ENCODE measurements around the gene EPX. TPM values are rescaled to one million over a fixed set of nuclear protein-coding genes. Genes with fewer than 3 reads are reported as not detected.

The EPX gene
- total RNA-seq, 1 experiment from 2014 or later: not detected

DNA sequence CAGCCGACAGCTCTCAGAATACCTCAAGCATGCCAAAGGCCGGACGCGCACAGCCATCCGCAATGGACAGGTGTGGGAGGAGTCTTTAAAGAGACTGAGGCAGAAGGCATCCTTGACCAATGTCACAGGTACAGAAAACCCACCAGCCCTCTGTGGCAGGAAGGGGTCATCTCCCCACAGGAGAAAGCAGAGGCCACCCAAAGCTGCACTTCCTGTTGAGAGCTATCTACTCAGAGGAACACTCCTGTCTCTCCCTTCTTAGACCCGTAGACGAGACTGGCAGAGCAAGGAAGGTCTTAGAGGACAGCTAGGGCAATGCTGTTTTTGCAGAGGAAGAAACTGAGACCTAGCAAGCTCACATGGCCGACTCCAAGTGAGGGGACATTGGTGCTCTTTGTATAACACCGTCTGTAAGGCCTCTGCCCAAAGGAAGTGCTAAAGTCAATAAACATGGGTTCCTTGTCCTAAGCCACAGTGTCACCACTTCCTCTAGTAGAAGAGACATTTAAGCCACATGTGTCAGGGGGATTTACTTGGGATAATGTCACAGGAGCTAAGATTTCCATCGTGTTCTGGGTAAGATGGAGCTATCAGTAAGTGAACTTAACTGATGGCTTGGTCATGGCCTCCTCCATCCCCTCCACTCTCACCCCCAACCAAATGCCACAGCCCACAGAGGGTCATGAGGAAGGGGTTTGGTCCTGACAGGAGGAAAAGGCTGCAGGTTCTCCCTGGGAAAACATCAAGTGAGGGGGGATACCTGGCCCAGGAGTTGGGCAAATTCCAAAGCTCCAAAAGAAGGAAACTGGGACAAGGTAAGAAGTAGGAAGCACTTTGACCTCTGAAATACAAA is 55.2 kb downstream of the EPX start (continued):
- TF ChIP-seq, protein P1, sequence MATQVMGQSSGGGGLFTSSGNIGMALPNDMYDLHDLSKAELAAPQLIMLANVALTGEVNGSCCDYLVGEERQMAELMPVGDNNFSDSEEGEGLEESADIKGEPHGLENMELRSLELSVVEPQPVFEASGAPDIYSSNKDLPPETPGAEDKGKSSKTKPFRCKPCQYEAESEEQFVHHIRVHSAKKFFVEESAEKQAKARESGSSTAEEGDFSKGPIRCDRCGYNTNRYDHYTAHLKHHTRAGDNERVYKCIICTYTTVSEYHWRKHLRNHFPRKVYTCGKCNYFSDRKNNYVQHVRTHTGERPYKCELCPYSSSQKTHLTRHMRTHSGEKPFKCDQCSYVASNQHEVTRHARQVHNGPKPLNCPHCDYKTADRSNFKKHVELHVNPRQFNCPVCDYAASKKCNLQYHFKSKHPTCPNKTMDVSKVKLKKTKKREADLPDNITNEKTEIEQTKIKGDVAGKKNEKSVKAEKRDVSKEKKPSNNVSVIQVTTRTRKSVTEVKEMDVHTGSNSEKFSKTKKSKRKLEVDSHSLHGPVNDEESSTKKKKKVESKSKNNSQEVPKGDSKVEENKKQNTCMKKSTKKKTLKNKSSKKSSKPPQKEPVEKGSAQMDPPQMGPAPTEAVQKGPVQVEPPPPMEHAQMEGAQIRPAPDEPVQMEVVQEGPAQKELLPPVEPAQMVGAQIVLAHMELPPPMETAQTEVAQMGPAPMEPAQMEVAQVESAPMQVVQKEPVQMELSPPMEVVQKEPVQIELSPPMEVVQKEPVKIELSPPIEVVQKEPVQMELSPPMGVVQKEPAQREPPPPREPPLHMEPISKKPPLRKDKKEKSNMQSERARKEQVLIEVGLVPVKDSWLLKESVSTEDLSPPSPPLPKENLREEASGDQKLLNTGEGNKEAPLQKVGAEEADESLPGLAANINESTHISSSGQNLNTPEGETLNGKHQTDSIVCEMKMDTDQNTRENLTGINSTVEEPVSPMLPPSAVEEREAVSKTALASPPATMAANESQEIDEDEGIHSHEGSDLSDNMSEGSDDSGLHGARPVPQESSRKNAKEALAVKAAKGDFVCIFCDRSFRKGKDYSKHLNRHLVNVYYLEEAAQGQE (IDR thresholded peaks at IDR 0.05; ENCODE audit: low read depth): no peak
- TF ChIP-seq SRF (IDR thresholded peaks at IDR 0.05; ENCODE audit: low read depth) (no peak), FOSL1 (IDR thresholded peaks at IDR 0.05; ENCODE audit: low read depth) (no peak), EZH2 (IDR thresholded peaks at IDR 0.05) (no peak)

DNA sequence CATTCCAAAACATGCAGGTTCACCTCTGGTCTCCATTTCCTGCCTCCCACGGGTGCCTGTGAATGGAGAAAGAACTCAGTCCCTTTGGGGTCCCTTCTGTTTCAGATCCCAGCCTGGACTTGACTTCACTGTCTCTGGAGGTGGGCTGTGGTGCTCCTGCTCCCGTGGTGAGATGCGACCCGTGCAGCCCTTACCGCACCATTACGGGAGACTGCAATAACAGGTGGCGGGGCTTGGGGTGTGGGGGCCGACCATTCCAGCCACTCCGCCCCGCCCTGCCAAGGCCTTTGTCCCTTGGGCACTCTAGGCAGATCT is 56.4 kb downstream of the EPX start:
- Histone ChIP-seq H3K36me3 (ENCODE audit: control insufficient read depth in 1 of 2, insufficient read depth in 2 of 2, low read length in 2 of 2) (no peaks in the 10 kb centered on the region), H3K27me3 (ENCODE audit: insufficient read depth, low read length) (no peaks in the 10 kb centered on the region; the same call in 1 of the 2 replicates), H3K9me3 (ENCODE audit: control insufficient read depth in 1 of 2, insufficient read depth in 1 of 2, low read depth in 1 of 2, low read length in 2 of 2) (no peaks in the 10 kb centered on the region), H3K4me1 (ENCODE audit: control insufficient read depth in 1 of 2, insufficient read depth in 2 of 2, low read length in 2 of 2) (peaks cover 0 to 6% of the 10 kb centered on the region in 2 experiments; a peak in 1 of 4 replicates), H3K4me3 (replicated peaks in 1 of 2; ENCODE audit: low read depth in 1 of 2, low read length in 2 of 2) (no peak overlapping the region), H4K20me1 (ENCODE audit: insufficient read depth) (no peaks in the 10 kb centered on the region), H2AFZ (ENCODE audit: low read depth, low read length, poor library complexity, severe bottlenecking) (no peak overlapping the region), H3K79me2 (ENCODE audit: insufficient read depth, low read length) (no peaks in the 10 kb centered on the region), H3K4me2 (ENCODE audit: low read length) (no peak overlapping the region), H3K9ac (ENCODE audit: low read length) (no peak overlapping the region), H3K27ac (ENCODE audit: low read depth, low read length) (no peak overlapping the region), H3K9me2 (ENCODE audit: insufficient read depth) (no peaks in the 10 kb centered on the region)
- ChIA-PET RAD21 (ENCODE audit: low non-redundant PET in 1 of 2, low total read pairs in 2 of 2, uncharacterized antibody in 2 of 2, unreplicated experiment in 2 of 2) (no interaction called here), POLR2A (no interaction called here), CTCF (interaction anchor here (1.9 kb wide), 1 partner anchor 49 kb away, joined by 8 read pairs; no protein-coding TSS in a partner anchor)
- DNase-seq (ENCODE audit: low read depth, low spot score) (no peak), ATAC-seq (no peak)
- intact Hi-C loops (cut with micrococcal nuclease): loop anchor here (2.0 kb wide), 1 partner anchor 198 kb away; no protein-coding TSS in a partner anchor
- TF ChIP-seq RAD21 (IDR thresholded peaks at IDR 0.05; ENCODE audit: low read depth): no peak
- TF ChIP-seq POLR2AphosphoS5 (IDR thresholded peaks at IDR 0.05; ENCODE audit: low read depth, low read length): no peak
- TF ChIP-seq EZH2 (IDR thresholded peaks at IDR 0.05): no peak
- TF ChIP-seq ZNF274 (IDR thresholded peaks at IDR 0.05; ENCODE audit: low read depth, low read length): no peak
- TF ChIP-seq ATF3 (IDR thresholded peaks at IDR 0.05): no peak
- no peak for TF ChIP-seq EZH2phosphoT487 (IDR thresholded peaks at IDR 0.05; ENCODE audit: borderline replicate concordance)
- no peak for TF ChIP-seq ZFX (IDR thresholded peaks at IDR 0.05)
- TF ChIP-seq, protein P2, sequence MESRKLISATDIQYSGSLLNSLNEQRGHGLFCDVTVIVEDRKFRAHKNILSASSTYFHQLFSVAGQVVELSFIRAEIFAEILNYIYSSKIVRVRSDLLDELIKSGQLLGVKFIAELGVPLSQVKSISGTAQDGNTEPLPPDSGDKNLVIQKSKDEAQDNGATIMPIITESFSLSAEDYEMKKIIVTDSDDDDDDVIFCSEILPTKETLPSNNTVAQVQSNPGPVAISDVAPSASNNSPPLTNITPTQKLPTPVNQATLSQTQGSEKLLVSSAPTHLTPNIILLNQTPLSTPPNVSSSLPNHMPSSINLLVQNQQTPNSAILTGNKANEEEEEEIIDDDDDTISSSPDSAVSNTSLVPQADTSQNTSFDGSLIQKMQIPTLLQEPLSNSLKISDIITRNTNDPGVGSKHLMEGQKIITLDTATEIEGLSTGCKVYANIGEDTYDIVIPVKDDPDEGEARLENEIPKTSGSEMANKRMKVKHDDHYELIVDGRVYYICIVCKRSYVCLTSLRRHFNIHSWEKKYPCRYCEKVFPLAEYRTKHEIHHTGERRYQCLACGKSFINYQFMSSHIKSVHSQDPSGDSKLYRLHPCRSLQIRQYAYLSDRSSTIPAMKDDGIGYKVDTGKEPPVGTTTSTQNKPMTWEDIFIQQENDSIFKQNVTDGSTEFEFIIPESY (IDR thresholded peaks at IDR 0.05; ENCODE audit: extremely low read depth, insufficient replicate concordance, low read length): no peak
- no peak for TF ChIP-seq CEBPB (IDR thresholded peaks at IDR 0.05; ENCODE audit: low read depth)
- no peak for TF ChIP-seq TCF7L2 (IDR thresholded peaks at IDR 0.05; ENCODE audit: borderline replicate concordance, extremely low read depth, insufficient read depth, insufficient read length)
- no peak for TF ChIP-seq CBX3 (IDR thresholded peaks at IDR 0.05; ENCODE audit: low read depth)
- no peak for TF ChIP-seq POLR2A (IDR thresholded peaks at IDR 0.05; ENCODE audit: borderline replicate concordance, extremely low read depth, insufficient read depth, insufficient read length)
- no peak for TF ChIP-seq SRF (IDR thresholded peaks at IDR 0.05; ENCODE audit: low read depth)
- TF ChIP-seq ELF1 (IDR thresholded peaks at IDR 0.05; ENCODE audit: borderline replicate concordance, low read depth): no peak
- no peak for TF ChIP-seq SIN3A (IDR thresholded peaks at IDR 0.05; ENCODE audit: low read depth)
- no TSS peak for BruUV-seq (replicated peaks)
